T-helper 2 cell treated with Interferon-gamma antibody and Interleukin-4, amounts not matched to agents 100 ng/mL and 5 ng/mL, for 36 hours (primary cell): ENCODE data around the gene SHLD1. TPM values are rescaled to one million over a fixed set of nuclear protein-coding genes. Genes with fewer than 3 reads are reported as not detected.
"Not testable (repeated sequence)": the region's sequence is repeated elsewhere in the genome, so short reads cannot be mapped to it uniquely, and the experiment has no call there.

Experiments
- intact Hi-C: fragments of 100-400 bp; cut with micrococcal nuclease; formaldehyde crosslinking; loops from one replicate; pipeline ENCODE4 v1.15.1; 2023
- total RNA-seq: library from RNA; stranded (reverse); gene quantifications from 2 replicates; pipeline ENCODE4 v1.2.3, GENCODE V29; 2022

SHLD1 gene
- total RNA-seq, 1 donor from 2014 or later, result 15.0 TPM

- intact Hi-C loops, result no loop called here
Observed at GRCh38 chr20:5780846-5781217, 30.6 kb downstream of the SHLD1 start.

- intact Hi-C loops, result not testable (repeated sequence)
Observed at GRCh38 chr20:5781367-5781766, 31.2 kb downstream of the SHLD1 start.

GRCh38 chr20:5781798-5782750 is 31.9 kb downstream of the SHLD1 start:
- intact Hi-C loops, result no loop called here

GRCh38 chr20:5784735-5785134 is 34.5 kb downstream of the SHLD1 start:
- intact Hi-C loops, result no loop called here

GRCh38 chr20:5785146-5785545 is 34.9 kb downstream of the SHLD1 start:
- intact Hi-C loops, result no loop called here

GRCh38 chr20:5786930-5787795 is 37.0 kb downstream of the SHLD1 start:
- intact Hi-C loops, result no loop called here

GRCh38 chr20:5787796-5788165 is 37.6 kb downstream of the SHLD1 start:
- intact Hi-C loops, result loop anchor here (1.0 to 2.0 kb wide), 5 partner anchors 215 to 290 kb away; no protein-coding TSS in a partner anchor

- intact Hi-C loops, result loop anchor here (1.0 to 2.0 kb wide), 5 partner anchors 214 to 289 kb away; no protein-coding TSS in a partner anchor
Observed at GRCh38 chr20:5788385-5788895, 38.2 kb downstream of the SHLD1 start.

GRCh38 chr20:5789827-5790226 is 39.6 kb downstream of the SHLD1 start:
- intact Hi-C loops, result loop anchor here (2.0 kb wide), 1 partner anchor 213 kb away; no protein-coding TSS in a partner anchor

GRCh38 chr20:5793916-5794315 is 43.7 kb downstream of the SHLD1 start:
- intact Hi-C loops, result no loop called here

- intact Hi-C loops, result no loop called here
Observed at GRCh38 chr20:5796331-5797040, 46.3 kb downstream of the SHLD1 start.

GRCh38 chr20:5797165-5797564 is 47.0 kb downstream of the SHLD1 start:
- intact Hi-C loops, result no loop called here

- intact Hi-C loops, result no loop called here
Observed at GRCh38 chr20:5797843-5798462, 47.8 kb downstream of the SHLD1 start.

GRCh38 chr20:5803754-5804303 is 53.6 kb downstream of the SHLD1 start:
- intact Hi-C loops, result not testable (repeated sequence)

GRCh38 chr20:5806457-5807263 is 56.5 kb downstream of the SHLD1 start:
- intact Hi-C loops, result no loop called here

GRCh38 chr20:5807431-5807830 is 57.2 kb downstream of the SHLD1 start:
- intact Hi-C loops, result no loop called here

GRCh38 chr20:5808901-5809300 is 58.7 kb downstream of the SHLD1 start:
- intact Hi-C loops, result no loop called here

GRCh38 chr20:5809495-5809894 is 59.3 kb downstream of the SHLD1 start:
- intact Hi-C loops, result no loop called here

- intact Hi-C loops, result no loop called here
Observed at GRCh38 chr20:5810800-5811422, 60.7 kb downstream of the SHLD1 start.
